ENCODE results near the gene NGF. TPM values are rescaled to one million over a fixed set of nuclear protein-coding genes. Genes with fewer than 3 reads are reported as not detected.
A peak's percentile ranks its signal among the peaks of the same experiment; 100 is the strongest.

NGF gene
- total RNA-seq, 1 donor from 2014 or later: 0.83 TPM

DNA sequence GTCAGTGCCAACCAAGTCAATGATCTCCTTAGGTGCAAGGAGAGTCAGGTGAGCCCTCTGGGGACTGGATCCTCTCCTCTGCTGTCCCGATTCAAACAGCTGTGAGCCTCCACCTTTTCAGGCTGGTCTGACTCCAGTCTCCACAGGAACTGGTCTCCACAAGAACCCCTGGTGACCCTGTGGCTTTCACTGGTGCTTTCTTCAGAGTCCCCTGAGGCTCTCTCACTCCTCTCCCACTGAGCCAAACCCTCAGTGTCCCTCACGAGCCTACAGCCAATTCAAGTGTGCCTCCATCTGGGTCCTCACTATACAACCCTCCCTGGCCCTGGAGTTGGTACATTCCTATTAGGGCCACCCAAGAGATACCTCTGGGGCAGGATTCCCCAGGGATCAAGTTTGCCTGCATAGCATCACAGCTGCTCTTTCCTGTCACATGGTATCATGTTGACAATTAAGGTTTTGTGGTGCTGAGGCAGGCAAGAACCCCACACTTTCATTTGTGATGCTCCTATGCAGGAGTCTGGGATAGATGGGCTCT lies 5.2 kb upstream of the NGF start:
- Mint-ChIP-seq H3K27me3 (ENCODE audit: unreplicated experiment) (peaks cover 3% of the 10 kb centered on the region), H3K4me1 (ENCODE audit: low read depth, unreplicated experiment) (peaks cover 14% of the 10 kb centered on the region), H3K27ac (ENCODE audit: unreplicated experiment) (no peak overlapping the region), H3K4me3 (ENCODE audit: unreplicated experiment) (no peak overlapping the region), H3K9me3 (ENCODE audit: unreplicated experiment) (peaks cover 2% of the 10 kb centered on the region), H3K36me3 (ENCODE audit: unreplicated experiment) (no peaks in the 10 kb centered on the region)
- DNase-seq: no peak
- TF ChIP-seq CTCF (IDR thresholded peaks at IDR 0.05; ENCODE audit: partially characterized antibody, unreplicated experiment): no peak

DNA sequence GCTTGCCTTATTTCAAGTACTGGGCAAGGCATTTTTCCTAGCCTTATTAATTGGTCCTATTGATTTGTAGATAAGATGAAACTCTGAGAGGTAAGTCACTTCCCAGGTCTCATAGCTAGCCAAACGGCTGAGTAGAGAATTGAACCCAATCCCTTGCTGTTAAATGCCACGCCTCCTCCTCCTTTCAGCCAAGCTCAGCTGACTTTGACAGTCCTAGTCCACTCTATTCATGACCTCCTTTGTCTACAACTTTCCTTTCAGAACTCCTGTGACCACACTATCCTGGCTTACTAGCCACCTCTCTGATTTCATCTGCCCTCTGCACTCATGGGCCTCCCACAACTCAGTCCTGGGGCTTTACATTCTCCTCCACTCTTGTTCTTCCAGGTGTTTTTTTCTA lies 3.9 kb upstream of the NGF start:
- H3K27me3 Mint-ChIP-seq (ENCODE audit: unreplicated experiment): peaks cover 3% of the 10 kb centered on the region

DNA sequence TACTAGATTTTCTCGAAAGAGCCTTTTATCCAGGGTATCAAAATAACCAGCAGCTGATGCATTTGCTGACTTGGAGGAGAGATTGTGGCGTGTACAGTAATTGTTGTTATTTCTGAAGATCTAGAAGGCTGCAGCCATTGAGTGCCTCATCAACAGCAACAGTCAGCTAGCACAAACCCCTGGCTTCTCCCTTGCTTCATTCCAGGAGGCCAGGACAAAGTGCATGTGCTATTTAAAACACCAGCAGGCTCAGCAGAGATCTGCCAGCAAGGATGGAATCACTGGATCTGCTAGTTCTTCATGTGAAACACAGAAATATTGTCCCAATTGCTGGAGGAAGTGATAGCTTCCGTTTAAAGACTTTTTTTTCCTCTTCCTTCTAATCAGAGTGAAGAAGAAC lies 2.8 kb upstream of the NGF start:
- TF ChIP-seq CTCF (IDR thresholded peaks at IDR 0.05; ENCODE audit: partially characterized antibody, unreplicated experiment): no peak
- H3K9me3 Mint-ChIP-seq (ENCODE audit: unreplicated experiment): peaks cover 2% of the 10 kb centered on the region
- DNase-seq: no peak
- H3K4me1 Mint-ChIP-seq (ENCODE audit: low read depth, unreplicated experiment): peaks cover 18% of the 10 kb centered on the region
- H3K4me3 Mint-ChIP-seq (ENCODE audit: unreplicated experiment): no peak overlapping the region
- peaks cover 5% of the 10 kb centered on the region for H3K27me3 Mint-ChIP-seq (ENCODE audit: unreplicated experiment)
- H3K27ac Mint-ChIP-seq (ENCODE audit: unreplicated experiment): no peak overlapping the region
- no peaks in the 10 kb centered on the region for H3K36me3 Mint-ChIP-seq (ENCODE audit: unreplicated experiment)

More for the DNA sequence above, 3.9 kb upstream of the NGF start:
- peaks cover 12% of the 10 kb centered on the region for H3K4me1 Mint-ChIP-seq (ENCODE audit: low read depth, unreplicated experiment)
- H3K36me3 Mint-ChIP-seq (ENCODE audit: unreplicated experiment): no peaks in the 10 kb centered on the region
- H3K27ac Mint-ChIP-seq (ENCODE audit: unreplicated experiment): no peak overlapping the region
- peaks cover 2% of the 10 kb centered on the region for H3K9me3 Mint-ChIP-seq (ENCODE audit: unreplicated experiment)
- TF ChIP-seq CTCF (IDR thresholded peaks at IDR 0.05; ENCODE audit: partially characterized antibody, unreplicated experiment): no peak
- H3K4me3 Mint-ChIP-seq (ENCODE audit: unreplicated experiment): no peak overlapping the region
- DNase-seq: no peak

GRCh38 chr1:115338457-115338820 lies 390 bp upstream of the NGF start:
- DNase-seq: peak; percentile 46
- H3K27me3 Mint-ChIP-seq (ENCODE audit: unreplicated experiment): peaks cover 5% of the 10 kb centered on the region
- no peak for TF ChIP-seq CTCF (IDR thresholded peaks at IDR 0.05; ENCODE audit: partially characterized antibody, unreplicated experiment)
- peaks cover 18% of the 10 kb centered on the region for H3K4me1 Mint-ChIP-seq (ENCODE audit: low read depth, unreplicated experiment)
- peaks cover 2% of the 10 kb centered on the region for H3K9me3 Mint-ChIP-seq (ENCODE audit: unreplicated experiment)
- H3K36me3 Mint-ChIP-seq (ENCODE audit: unreplicated experiment): no peaks in the 10 kb centered on the region
- no peak overlapping the region for H3K27ac Mint-ChIP-seq (ENCODE audit: unreplicated experiment)
- peak overlapping the region; percentile 94 for H3K4me3 Mint-ChIP-seq (ENCODE audit: unreplicated experiment)

DNA sequence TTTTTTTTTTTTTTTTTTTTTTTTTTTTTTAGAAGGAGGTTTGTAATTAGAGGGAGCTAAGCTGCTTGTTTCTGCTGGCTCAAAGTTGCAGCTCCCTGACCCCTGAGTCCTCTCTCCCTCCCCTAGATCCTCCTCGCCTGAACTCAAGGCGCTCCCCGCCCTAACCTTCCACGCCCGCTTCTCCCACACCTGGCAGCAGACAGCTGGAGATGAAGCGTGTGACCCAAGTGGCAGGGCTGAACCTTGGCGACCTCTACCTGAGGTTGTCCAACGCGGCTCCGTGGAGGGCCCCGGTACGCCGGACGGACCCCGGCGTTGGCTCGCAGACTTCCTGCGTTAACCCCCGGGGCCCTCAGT lies 795 bp downstream of the NGF start:
- H3K27me3 Mint-ChIP-seq (ENCODE audit: unreplicated experiment): peaks cover 5% of the 10 kb centered on the region

More for the DNA sequence above, 795 bp downstream of the NGF start:
- no peak for TF ChIP-seq CTCF (IDR thresholded peaks at IDR 0.05; ENCODE audit: partially characterized antibody, unreplicated experiment)
- Mint-ChIP-seq H3K36me3 (ENCODE audit: unreplicated experiment) (no peaks in the 10 kb centered on the region), H3K4me1 (ENCODE audit: low read depth, unreplicated experiment) (peaks cover 16% of the 10 kb centered on the region), H3K9me3 (ENCODE audit: unreplicated experiment) (peaks cover 2% of the 10 kb centered on the region), H3K27ac (ENCODE audit: unreplicated experiment) (no peak overlapping the region), H3K4me3 (ENCODE audit: unreplicated experiment) (peak overlapping the region; percentile 94)
- no peak for DNase-seq

Measured in glutamatergic neuron (in vitro differentiated cells).